GM23338 (cell line): ENCODE data around the gene IL11RA. TPM values are rescaled to one million over a fixed set of nuclear protein-coding genes. Genes with fewer than 3 reads are reported as not detected.

Source experiments
- ATAC-seq: fragments of 200-7000 bp; cut with Tn5 transposase; 3 replicates; pipeline ENCODE4 v1.9.1; 2020
- DNase-seq: peaks from one replicate; pipeline ENCODE4 v3.0.0-alpha.2; 2015; ENCODE audit warnings: low spot score
- H2AFZ ChIP-seq: fragments of 200-600 bp; sonication (generic); 2 replicates; pipeline ENCODE4 v1.8.0; 2016; ENCODE audit warnings: antibody characterized with exemption, mild to moderate bottlenecking, moderate library complexity
- H3F3A ChIP-seq: fragments of 200-600 bp; sonication (generic); replicated peaks from 2 replicates; pipeline ENCODE4 v1.8.0; 2017; ENCODE audit warnings: antibody characterized with exemption, mixed run types, low read depth
- H3K27ac ChIP-seq: fragments of 200-600 bp; sonication (generic); 2 replicates; pipeline ENCODE4 v1.6.1; 2016; ENCODE audit warnings: low read depth
- H3K27me3 ChIP-seq: fragments of 200-600 bp; sonication (generic); 2 replicates; pipeline ENCODE4 v1.8.0; 2016; ENCODE audit warnings: mild to moderate bottlenecking, mixed run types, moderate library complexity; ENCODE audit not compliant: insufficient read depth
- H3K36me3 ChIP-seq: fragments of 200-600 bp; sonication (generic); 2 replicates; pipeline ENCODE4 v1.8.0; 2016; ENCODE audit warnings: mild to moderate bottlenecking; ENCODE audit not compliant: insufficient read depth
- H3K4me1 ChIP-seq: fragments of 200-600 bp; sonication (generic); 2 replicates; pipeline ENCODE4 v1.8.0; 2016; ENCODE audit warnings: mild to moderate bottlenecking, moderate library complexity; ENCODE audit not compliant: insufficient read depth
- H3K4me2 ChIP-seq: fragments of 200-600 bp; sonication (generic); 2 replicates; pipeline ENCODE4 v1.7.1; 2017; ENCODE audit warnings: mixed run types
- H3K4me3 ChIP-seq: fragments of 200-600 bp; sonication (generic); 2 replicates; pipeline ENCODE4 v1.6.1; 2016; ENCODE audit warnings: mixed run types
- H3K79me2 ChIP-seq: fragments of 200-600 bp; sonication (generic); replicated peaks from 2 replicates; pipeline ENCODE4 v1.8.0; 2017; ENCODE audit warnings: mild to moderate bottlenecking; ENCODE audit not compliant: insufficient read depth
- H3K9me2 ChIP-seq: fragments of 200-600 bp; sonication (generic); 2 replicates; pipeline ENCODE4 v1.8.0; 2017; ENCODE audit not compliant: insufficient read depth
- H4K20me1 ChIP-seq: fragments of 200-600 bp; sonication (generic); replicated peaks from 2 replicates; pipeline ENCODE4 v1.8.0; 2017; ENCODE audit warnings: mild to moderate bottlenecking; ENCODE audit not compliant: insufficient read depth
- H3K27ac Mint-ChIP-seq: 2 replicates; pipeline ENCODE4 v1.8.0; 2020; ENCODE audit warnings: inconsistent platforms, mild to moderate bottlenecking, moderate library complexity, mixed read lengths
- H3K27me3 Mint-ChIP-seq: 3 replicates; pipeline ENCODE4 v1.8.0; 2022; ENCODE audit warnings: low read depth, mild to moderate bottlenecking, moderate library complexity, mixed read lengths, inconsistent platforms; ENCODE audit not compliant: insufficient read depth, poor library complexity
- H3K36me3 Mint-ChIP-seq: 3 replicates; pipeline ENCODE4 v1.8.0; 2021; ENCODE audit warnings: low read depth, mild to moderate bottlenecking, inconsistent platforms, moderate library complexity, mixed read lengths
- H3K4me1 Mint-ChIP-seq: 3 replicates; pipeline ENCODE4 v1.8.0; 2020; ENCODE audit warnings: mild to moderate bottlenecking, inconsistent platforms, mixed read lengths
- H3K4me3 Mint-ChIP-seq: 3 replicates; pipeline ENCODE4 v1.8.0; 2021; ENCODE audit warnings: moderate library complexity, mild to moderate bottlenecking, inconsistent platforms, mixed read lengths
- H3K9me3 Mint-ChIP-seq: 3 replicates; pipeline ENCODE4 v1.8.0; 2020; ENCODE audit warnings: moderate library complexity, mild to moderate bottlenecking, inconsistent platforms, mixed read lengths
- EZH2phosphoT487 ChIP-seq: fragments of 200-600 bp; sonication (generic); IDR thresholded peaks from one replicate; pipeline ENCODE4 v1.8.1; 2018; ENCODE audit warnings: antibody characterized with exemption; ENCODE audit not compliant: unreplicated experiment
- JUNB ChIP-seq: IDR thresholded peaks from one replicate; pipeline ENCODE4 v1.6.1; 2016; ENCODE audit warnings: antibody characterized with exemption; ENCODE audit not compliant: unreplicated experiment
- ZNF462 ChIP-seq: fragments of 250-450 bp; sonication (Bioruptor Pico); IDR thresholded peaks from 2 replicates; pipeline ENCODE4 v1.5.0; 2020; ENCODE audit warnings: mild to moderate bottlenecking, moderate library complexity
- polyA plus RNA-seq: library from polyadenylated mRNA; unstranded; fragments of >200 nt; fragmentation: Nextera tagmentation; extraction: Ambion mirVana; gene quantifications from 2 replicates; pipeline ENCODE4 v1.2.1, GENCODE V29; 2016
- total RNA-seq: library from RNA; depleted of rRNA; stranded (reverse); fragments of >200 nt; shearing (Covaris generic); gene quantifications from 2 replicates; pipeline ENCODE4 v1.2.3, GENCODE V29; 2014
- TF ChIP-seq, protein P1 (sequence below), 2 experiments: fragments of 200-600 bp in 1 of 2; sonication (generic) in 1 of 2; conservative IDR thresholded peaks; 2 replicates each; pipeline versions ENCODE4 v1.5.1 to v1.6.1; 2016 to 2017; ENCODE audit warnings: antibody characterized with exemption in 2 of 2, low read depth in 2 of 2, mild to moderate bottlenecking in 2 of 2, moderate library complexity in 1 of 2
- TF ChIP-seq, protein P2 (sequence below): IDR thresholded peaks from one replicate; pipeline ENCODE4 v1.6.1; 2018; ENCODE audit warnings: antibody characterized with exemption; ENCODE audit not compliant: unreplicated experiment
- TF ChIP-seq, protein P3 (sequence below): IDR thresholded peaks from 2 replicates; pipeline ENCODE4 v1.6.1; 2016; ENCODE audit warnings: antibody characterized with exemption

IL11RA gene
- total and polyA plus RNA-seq, 2 experiments from 2014 or later = 3.1 to 5.8 TPM

GRCh38 chr9:34646211-34647083 is 5.5 kb upstream of the IL11RA start, which contains the start of gene GALT (continued):
- TF ChIP-seq, protein P1, sequence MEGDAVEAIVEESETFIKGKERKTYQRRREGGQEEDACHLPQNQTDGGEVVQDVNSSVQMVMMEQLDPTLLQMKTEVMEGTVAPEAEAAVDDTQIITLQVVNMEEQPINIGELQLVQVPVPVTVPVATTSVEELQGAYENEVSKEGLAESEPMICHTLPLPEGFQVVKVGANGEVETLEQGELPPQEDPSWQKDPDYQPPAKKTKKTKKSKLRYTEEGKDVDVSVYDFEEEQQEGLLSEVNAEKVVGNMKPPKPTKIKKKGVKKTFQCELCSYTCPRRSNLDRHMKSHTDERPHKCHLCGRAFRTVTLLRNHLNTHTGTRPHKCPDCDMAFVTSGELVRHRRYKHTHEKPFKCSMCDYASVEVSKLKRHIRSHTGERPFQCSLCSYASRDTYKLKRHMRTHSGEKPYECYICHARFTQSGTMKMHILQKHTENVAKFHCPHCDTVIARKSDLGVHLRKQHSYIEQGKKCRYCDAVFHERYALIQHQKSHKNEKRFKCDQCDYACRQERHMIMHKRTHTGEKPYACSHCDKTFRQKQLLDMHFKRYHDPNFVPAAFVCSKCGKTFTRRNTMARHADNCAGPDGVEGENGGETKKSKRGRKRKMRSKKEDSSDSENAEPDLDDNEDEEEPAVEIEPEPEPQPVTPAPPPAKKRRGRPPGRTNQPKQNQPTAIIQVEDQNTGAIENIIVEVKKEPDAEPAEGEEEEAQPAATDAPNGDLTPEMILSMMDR (conservative IDR thresholded peaks at IDR 0.05; ENCODE audit: low read depth in 2 of 2) = peak; percentile 42 to 67
- TF ChIP-seq, protein P2, sequence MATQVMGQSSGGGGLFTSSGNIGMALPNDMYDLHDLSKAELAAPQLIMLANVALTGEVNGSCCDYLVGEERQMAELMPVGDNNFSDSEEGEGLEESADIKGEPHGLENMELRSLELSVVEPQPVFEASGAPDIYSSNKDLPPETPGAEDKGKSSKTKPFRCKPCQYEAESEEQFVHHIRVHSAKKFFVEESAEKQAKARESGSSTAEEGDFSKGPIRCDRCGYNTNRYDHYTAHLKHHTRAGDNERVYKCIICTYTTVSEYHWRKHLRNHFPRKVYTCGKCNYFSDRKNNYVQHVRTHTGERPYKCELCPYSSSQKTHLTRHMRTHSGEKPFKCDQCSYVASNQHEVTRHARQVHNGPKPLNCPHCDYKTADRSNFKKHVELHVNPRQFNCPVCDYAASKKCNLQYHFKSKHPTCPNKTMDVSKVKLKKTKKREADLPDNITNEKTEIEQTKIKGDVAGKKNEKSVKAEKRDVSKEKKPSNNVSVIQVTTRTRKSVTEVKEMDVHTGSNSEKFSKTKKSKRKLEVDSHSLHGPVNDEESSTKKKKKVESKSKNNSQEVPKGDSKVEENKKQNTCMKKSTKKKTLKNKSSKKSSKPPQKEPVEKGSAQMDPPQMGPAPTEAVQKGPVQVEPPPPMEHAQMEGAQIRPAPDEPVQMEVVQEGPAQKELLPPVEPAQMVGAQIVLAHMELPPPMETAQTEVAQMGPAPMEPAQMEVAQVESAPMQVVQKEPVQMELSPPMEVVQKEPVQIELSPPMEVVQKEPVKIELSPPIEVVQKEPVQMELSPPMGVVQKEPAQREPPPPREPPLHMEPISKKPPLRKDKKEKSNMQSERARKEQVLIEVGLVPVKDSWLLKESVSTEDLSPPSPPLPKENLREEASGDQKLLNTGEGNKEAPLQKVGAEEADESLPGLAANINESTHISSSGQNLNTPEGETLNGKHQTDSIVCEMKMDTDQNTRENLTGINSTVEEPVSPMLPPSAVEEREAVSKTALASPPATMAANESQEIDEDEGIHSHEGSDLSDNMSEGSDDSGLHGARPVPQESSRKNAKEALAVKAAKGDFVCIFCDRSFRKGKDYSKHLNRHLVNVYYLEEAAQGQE = no peak
- no peak for TF ChIP-seq JUNB

DNA sequence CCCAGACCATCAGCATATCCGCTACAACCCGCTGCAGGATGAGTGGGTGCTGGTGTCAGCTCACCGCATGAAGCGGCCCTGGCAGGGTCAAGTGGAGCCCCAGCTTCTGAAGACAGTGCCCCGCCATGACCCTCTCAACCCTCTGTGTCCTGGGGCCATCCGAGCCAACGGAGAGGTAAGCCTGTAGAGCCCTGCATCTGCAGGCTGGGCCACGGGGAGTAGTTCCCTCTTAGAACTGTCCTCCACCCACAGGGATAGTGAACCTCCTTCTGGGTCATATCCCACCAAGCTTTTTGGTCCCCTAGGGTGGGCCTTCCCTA is 4.9 kb upstream of the IL11RA start:
- DNase-seq (no peak), ATAC-seq (peak; percentile 4)
- peak overlapping the region; percentile 85 for H3K27ac ChIP-seq
- H3K9me2 ChIP-seq = no peaks in the 10 kb centered on the region
- Mint-ChIP-seq H3K27ac (no peak overlapping the region; the same call in 1 of the 2 replicates), H3K27me3 (peaks cover 8% of the 10 kb centered on the region), H3K4me1 (peaks cover 40% of the 10 kb centered on the region), H3K36me3 (peaks cover 26% of the 10 kb centered on the region), H3K9me3 (no peaks in the 10 kb centered on the region; the same call in 2 of the 3 replicates), H3K4me3 (peak overlapping the region; percentile 89)
- H3K36me3 ChIP-seq = peaks cover 3% of the 10 kb centered on the region; the same call in 1 of the 2 replicates
- H3K4me3 ChIP-seq = peak overlapping the region; percentile 96
- H3K4me1 ChIP-seq = peaks cover 24% of the 10 kb centered on the region
- H3K4me2 ChIP-seq = peak overlapping the region; percentile 94
- no peaks in the 10 kb centered on the region; the same call in 1 of the 2 replicates for H4K20me1 ChIP-seq
- peaks cover 8% of the 10 kb centered on the region; the same call in 1 of the 2 replicates for H3F3A ChIP-seq
- H3K79me2 ChIP-seq = peaks cover 6% of the 10 kb centered on the region
- H2AFZ ChIP-seq = peak overlapping the region; percentile 99; the same call in 1 of the 2 replicates
- no peaks in the 10 kb centered on the region for H3K27me3 ChIP-seq
- TF ChIP-seq ZNF462 (CRISPR knock-in tag) = no peak
- TF ChIP-seq, protein P3, sequence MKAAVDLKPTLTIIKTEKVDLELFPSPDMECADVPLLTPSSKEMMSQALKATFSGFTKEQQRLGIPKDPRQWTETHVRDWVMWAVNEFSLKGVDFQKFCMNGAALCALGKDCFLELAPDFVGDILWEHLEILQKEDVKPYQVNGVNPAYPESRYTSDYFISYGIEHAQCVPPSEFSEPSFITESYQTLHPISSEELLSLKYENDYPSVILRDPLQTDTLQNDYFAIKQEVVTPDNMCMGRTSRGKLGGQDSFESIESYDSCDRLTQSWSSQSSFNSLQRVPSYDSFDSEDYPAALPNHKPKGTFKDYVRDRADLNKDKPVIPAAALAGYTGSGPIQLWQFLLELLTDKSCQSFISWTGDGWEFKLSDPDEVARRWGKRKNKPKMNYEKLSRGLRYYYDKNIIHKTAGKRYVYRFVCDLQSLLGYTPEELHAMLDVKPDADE = no peak
- TF ChIP-seq EZH2phosphoT487 = no peak
